ENCODE data around the gene IL17RC.
"Not testable (repeated sequence)": the region's sequence is repeated elsewhere in the genome, so short reads cannot be mapped to it uniquely, and the experiment has no call there.

IL17RC gene

DNA sequence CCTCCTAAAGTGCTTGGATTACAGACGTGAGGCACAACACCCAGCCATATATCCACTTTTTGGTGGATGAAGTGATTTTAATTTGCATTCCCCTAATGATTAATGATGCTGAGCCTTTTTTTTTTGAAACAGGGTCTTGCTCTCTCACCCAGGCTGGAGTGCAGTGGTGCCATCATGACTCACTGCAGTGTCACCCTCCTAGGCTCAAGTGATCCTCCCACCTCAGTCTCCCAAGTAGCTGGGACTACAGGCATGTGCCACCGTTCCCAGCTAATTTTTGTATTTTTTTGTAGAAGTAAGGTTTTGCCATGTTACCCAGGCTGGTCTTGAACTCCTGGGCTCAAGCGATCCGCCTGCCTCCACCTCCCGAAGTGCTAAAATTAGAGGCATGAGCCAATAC, 44.8 kb upstream of the IL17RC start:
- H3K4me1 ChIP-seq (ENCODE audit: control insufficient read depth in 1 of 2, insufficient read depth in 2 of 2, low read length in 2 of 2); DNase-seq; H3K27me3 ChIP-seq (ENCODE audit: insufficient read depth, low read length); H3K27ac ChIP-seq (ENCODE audit: low read depth, low read length); H3K79me1 ChIP-seq (ENCODE audit: low read length); H3K4me3 ChIP-seq (ENCODE audit: low read depth, low read length); H3K18ac ChIP-seq (ENCODE audit: low read length); H2AFZ ChIP-seq (ENCODE audit: insufficient read depth, low read length, poor library complexity); H2AK5ac ChIP-seq (ENCODE audit: low read length); H2BK120ac ChIP-seq (ENCODE audit: insufficient read depth, low read length, poor library complexity); H2BK12ac ChIP-seq (ENCODE audit: low read length); H3K79me2 ChIP-seq (ENCODE audit: control insufficient read depth, insufficient read depth, low read length, poor library complexity); H3K9ac ChIP-seq (ENCODE audit: low read length); H3K14ac ChIP-seq (ENCODE audit: low read length); H3K36me3 ChIP-seq (ENCODE audit: control insufficient read depth in 1 of 2, insufficient read depth in 2 of 2, low read length in 2 of 2); H4K8ac ChIP-seq (ENCODE audit: low read depth, low read length); H3K4ac ChIP-seq (ENCODE audit: low read depth, low read length); H4K91ac ChIP-seq (ENCODE audit: low read depth, low read length); H3K4me2 ChIP-seq (ENCODE audit: low read length); H4K12ac ChIP-seq (ENCODE audit: low read depth, low read length); H3K23ac ChIP-seq (ENCODE audit: low read length); H3K9me3 ChIP-seq (ENCODE audit: insufficient read depth, low read depth, low read length); H2BK5ac ChIP-seq (ENCODE audit: low read depth, low read length, poor library complexity): not testable (repeated sequence)
- WGBS (ENCODE audit: extremely low coverage, insufficient coverage, insufficient read length) = no CpG with 5 or more reads among the region's 5 CpGs

DNA sequence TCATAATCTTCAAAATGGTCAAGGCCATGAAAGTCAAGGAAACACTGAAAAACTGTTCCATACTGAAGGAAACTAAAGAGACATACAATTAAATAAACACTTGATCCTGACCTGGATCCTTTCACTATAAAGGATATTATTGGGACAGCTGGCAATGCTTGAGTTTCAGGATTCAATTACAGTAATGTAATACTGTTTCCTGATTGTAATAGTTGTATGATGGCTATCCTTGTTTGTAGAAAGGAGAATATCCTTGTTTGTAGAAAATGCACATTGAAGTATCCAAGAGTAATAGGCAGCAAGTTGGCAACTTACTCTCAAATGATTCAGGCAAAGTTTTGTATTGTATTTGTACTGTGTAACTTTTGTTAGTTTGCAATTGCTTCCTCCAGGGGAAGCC, 41.5 kb upstream of the IL17RC start:
- H2BK12ac ChIP-seq (ENCODE audit: low read length) = no peak overlapping the region
- H3K79me1 ChIP-seq (ENCODE audit: low read length) = peaks cover 1% of the 10 kb centered on the region
- no peak overlapping the region for H3K18ac ChIP-seq (ENCODE audit: low read length)
- H3K9me3 ChIP-seq (ENCODE audit: insufficient read depth, low read depth, low read length) = no peaks in the 10 kb centered on the region
- H3K14ac ChIP-seq (ENCODE audit: low read length) = no peak overlapping the region
- DNase-seq = no peak
- H3K4me3 ChIP-seq (ENCODE audit: low read depth, low read length) = no peak overlapping the region
- H2AFZ ChIP-seq (ENCODE audit: insufficient read depth, low read length, poor library complexity) = no peak overlapping the region
- no peaks in the 10 kb centered on the region for H3K27me3 ChIP-seq (ENCODE audit: insufficient read depth, low read length)
- no peak overlapping the region for H4K8ac ChIP-seq (ENCODE audit: low read depth, low read length)
- H2AK5ac ChIP-seq (ENCODE audit: low read length) = no peak overlapping the region
- H3K4ac ChIP-seq (ENCODE audit: low read depth, low read length) = no peak overlapping the region
- no peak overlapping the region for H4K12ac ChIP-seq (ENCODE audit: low read depth, low read length)
- no peak overlapping the region for H3K9ac ChIP-seq (ENCODE audit: low read length)
- H2BK5ac ChIP-seq (ENCODE audit: low read depth, low read length, poor library complexity) = no peak overlapping the region
- H3K36me3 ChIP-seq (ENCODE audit: control insufficient read depth in 1 of 2, insufficient read depth in 2 of 2, low read length in 2 of 2) = no peaks in the 10 kb centered on the region
- H3K23ac ChIP-seq (ENCODE audit: low read length) = no peak overlapping the region
- H3K79me2 ChIP-seq (ENCODE audit: control insufficient read depth, insufficient read depth, low read length, poor library complexity) = no peaks in the 10 kb centered on the region
- H4K91ac ChIP-seq (ENCODE audit: low read depth, low read length) = no peak overlapping the region
- no peaks in the 10 kb centered on the region for H3K4me1 ChIP-seq (ENCODE audit: control insufficient read depth in 1 of 2, insufficient read depth in 2 of 2, low read length in 2 of 2)
- H2BK120ac ChIP-seq (ENCODE audit: insufficient read depth, low read length, poor library complexity) = no peak overlapping the region
- no peak overlapping the region for H3K4me2 ChIP-seq (ENCODE audit: low read length)
- H3K27ac ChIP-seq (ENCODE audit: low read depth, low read length) = no peak overlapping the region

DNA sequence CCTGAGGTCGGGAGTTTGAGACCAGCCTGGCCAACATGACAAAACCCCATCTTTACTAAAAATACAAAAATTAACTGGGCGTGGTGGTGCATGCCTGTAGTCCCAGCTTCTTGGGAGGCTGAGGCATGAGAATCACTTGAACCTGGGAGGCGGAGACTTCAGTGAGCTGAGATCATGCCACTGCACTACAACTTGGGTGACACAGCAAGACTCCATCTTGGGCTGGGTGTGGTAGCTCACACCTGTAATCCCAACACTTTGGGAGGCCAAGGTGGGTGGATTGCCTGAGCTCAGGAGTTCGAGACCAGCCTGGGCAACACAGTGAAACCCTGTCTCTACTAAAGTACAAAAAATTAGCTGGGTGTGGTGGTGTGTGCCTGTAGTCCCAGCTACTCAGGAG, 40.6 kb upstream of the IL17RC start:
- not testable (repeated sequence) for H3K4me1 ChIP-seq (ENCODE audit: control insufficient read depth in 1 of 2, insufficient read depth in 2 of 2, low read length in 2 of 2); H3K4ac ChIP-seq (ENCODE audit: low read depth, low read length); H4K91ac ChIP-seq (ENCODE audit: low read depth, low read length); H3K36me3 ChIP-seq (ENCODE audit: control insufficient read depth in 1 of 2, insufficient read depth in 2 of 2, low read length in 2 of 2); H2AFZ ChIP-seq (ENCODE audit: insufficient read depth, low read length, poor library complexity); H4K8ac ChIP-seq (ENCODE audit: low read depth, low read length); H3K27me3 ChIP-seq (ENCODE audit: insufficient read depth, low read length); H4K12ac ChIP-seq (ENCODE audit: low read depth, low read length); H3K9me3 ChIP-seq (ENCODE audit: insufficient read depth, low read depth, low read length); H2BK120ac ChIP-seq (ENCODE audit: insufficient read depth, low read length, poor library complexity); H3K4me3 ChIP-seq (ENCODE audit: low read depth, low read length); H3K18ac ChIP-seq (ENCODE audit: low read length); H3K23ac ChIP-seq (ENCODE audit: low read length); H3K79me1 ChIP-seq (ENCODE audit: low read length); H3K27ac ChIP-seq (ENCODE audit: low read depth, low read length); H2AK5ac ChIP-seq (ENCODE audit: low read length); H3K14ac ChIP-seq (ENCODE audit: low read length); H2BK12ac ChIP-seq (ENCODE audit: low read length); H3K4me2 ChIP-seq (ENCODE audit: low read length); H3K9ac ChIP-seq (ENCODE audit: low read length); DNase-seq; H2BK5ac ChIP-seq (ENCODE audit: low read depth, low read length, poor library complexity); H3K79me2 ChIP-seq (ENCODE audit: control insufficient read depth, insufficient read depth, low read length, poor library complexity)
- no CpG with 5 or more reads among the region's 4 CpGs for WGBS (ENCODE audit: extremely low coverage, insufficient coverage, insufficient read length)

DNA sequence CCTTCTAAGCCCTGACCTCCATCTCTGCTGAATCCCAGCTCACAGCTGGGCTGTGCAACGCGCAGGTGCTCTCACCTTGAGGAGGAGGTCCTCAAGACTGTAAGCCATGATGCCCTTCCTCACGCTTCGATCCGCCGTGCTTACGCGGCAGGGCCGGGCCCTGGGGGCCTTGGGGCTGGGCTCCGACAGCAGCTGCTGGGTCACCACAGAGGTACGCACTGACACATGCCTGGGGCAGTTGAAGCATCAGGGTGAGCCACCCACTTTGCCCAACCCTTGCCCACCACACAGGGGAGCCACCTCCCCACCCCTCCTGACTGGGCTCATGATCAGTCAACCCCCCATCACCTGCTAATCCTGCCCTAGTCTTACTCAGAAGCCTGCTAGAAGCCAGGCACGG, 39.9 kb upstream of the IL17RC start:
- Histone ChIP-seq H3K9me3 (ENCODE audit: insufficient read depth, low read depth, low read length) (no peaks in the 10 kb centered on the region), H4K12ac (ENCODE audit: low read depth, low read length) (no peak overlapping the region), H4K91ac (ENCODE audit: low read depth, low read length) (no peak overlapping the region), H3K9ac (ENCODE audit: low read length) (no peak overlapping the region), H3K14ac (ENCODE audit: low read length) (no peak overlapping the region), H3K79me2 (ENCODE audit: control insufficient read depth, insufficient read depth, low read length, poor library complexity) (no peaks in the 10 kb centered on the region), H3K4me3 (ENCODE audit: low read depth, low read length) (no peak overlapping the region), H3K36me3 (ENCODE audit: control insufficient read depth in 1 of 2, insufficient read depth in 2 of 2, low read length in 2 of 2) (no peaks in the 10 kb centered on the region), H3K23ac (ENCODE audit: low read length) (no peak overlapping the region), H2BK12ac (ENCODE audit: low read length) (no peak overlapping the region), H3K4ac (ENCODE audit: low read depth, low read length) (no peak overlapping the region), H3K4me2 (ENCODE audit: low read length) (no peak overlapping the region), H2BK120ac (ENCODE audit: insufficient read depth, low read length, poor library complexity) (no peak overlapping the region), H4K8ac (ENCODE audit: low read depth, low read length) (no peak overlapping the region), H2BK5ac (ENCODE audit: low read depth, low read length, poor library complexity) (no peak overlapping the region), H3K4me1 (ENCODE audit: control insufficient read depth in 1 of 2, insufficient read depth in 2 of 2, low read length in 2 of 2) (no peaks in the 10 kb centered on the region), H3K18ac (ENCODE audit: low read length) (no peak overlapping the region), H2AK5ac (ENCODE audit: low read length) (no peak overlapping the region), H3K27me3 (ENCODE audit: insufficient read depth, low read length) (no peaks in the 10 kb centered on the region), H3K79me1 (ENCODE audit: low read length) (peaks cover 1% of the 10 kb centered on the region), H3K27ac (ENCODE audit: low read depth, low read length) (no peak overlapping the region), H2AFZ (ENCODE audit: insufficient read depth, low read length, poor library complexity) (no peak overlapping the region)
- no CpG with 5 or more reads among the region's 12 CpGs for WGBS (ENCODE audit: extremely low coverage, insufficient coverage, insufficient read length)
- peak; percentile 80 to 85 for DNase-seq

DNA sequence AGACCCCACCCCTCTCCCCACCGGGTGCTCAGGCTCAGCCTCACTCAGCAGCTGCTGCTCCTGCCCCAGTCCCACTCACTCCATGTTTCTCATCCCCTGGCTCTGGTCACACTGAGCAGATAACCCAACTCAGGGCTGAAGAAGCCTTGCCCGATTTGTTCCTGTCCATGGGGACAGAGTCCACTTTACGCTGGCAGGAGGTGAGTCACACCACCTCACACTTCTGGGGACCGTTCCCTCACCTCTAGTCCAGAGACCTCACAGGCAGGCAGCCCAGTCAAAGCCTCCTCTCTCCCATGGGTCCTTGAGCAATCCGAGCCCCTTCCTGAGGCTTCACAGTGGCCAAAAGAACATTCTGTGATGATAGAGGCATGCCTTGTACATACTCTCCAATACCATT, 38.2 kb upstream of the IL17RC start:
- no peaks in the 10 kb centered on the region for H3K27me3 ChIP-seq (ENCODE audit: insufficient read depth, low read length)
- H2AK5ac ChIP-seq (ENCODE audit: low read length) = no peak overlapping the region
- H3K4me3 ChIP-seq (ENCODE audit: low read depth, low read length) = no peak overlapping the region
- H3K23ac ChIP-seq (ENCODE audit: low read length) = no peak overlapping the region
- no peaks in the 10 kb centered on the region for H3K9me3 ChIP-seq (ENCODE audit: insufficient read depth, low read depth, low read length)
- H4K91ac ChIP-seq (ENCODE audit: low read depth, low read length) = no peak overlapping the region
- no peak overlapping the region for H3K18ac ChIP-seq (ENCODE audit: low read length)
- no peaks in the 10 kb centered on the region for H3K79me2 ChIP-seq (ENCODE audit: control insufficient read depth, insufficient read depth, low read length, poor library complexity)
- no peaks in the 10 kb centered on the region for H3K36me3 ChIP-seq (ENCODE audit: control insufficient read depth in 1 of 2, insufficient read depth in 2 of 2, low read length in 2 of 2)
- no peak overlapping the region for H4K12ac ChIP-seq (ENCODE audit: low read depth, low read length)
- H3K27ac ChIP-seq (ENCODE audit: low read depth, low read length) = no peak overlapping the region
- no peak overlapping the region for H2BK12ac ChIP-seq (ENCODE audit: low read length)
- WGBS (ENCODE audit: extremely low coverage, insufficient coverage, insufficient read length) = no CpG with 5 or more reads among the region's 5 CpGs
- no peak for DNase-seq
- H3K4me2 ChIP-seq (ENCODE audit: low read length) = no peak overlapping the region
- H4K8ac ChIP-seq (ENCODE audit: low read depth, low read length) = no peak overlapping the region
- no peak overlapping the region for H3K9ac ChIP-seq (ENCODE audit: low read length)
- H3K4ac ChIP-seq (ENCODE audit: low read depth, low read length) = no peak overlapping the region
- peaks cover 0 to 1% of the 10 kb centered on the region in 2 experiments for H3K4me1 ChIP-seq (ENCODE audit: control insufficient read depth in 1 of 2, insufficient read depth in 2 of 2, low read length in 2 of 2)
- H2BK120ac ChIP-seq (ENCODE audit: insufficient read depth, low read length, poor library complexity) = no peak overlapping the region
- H2AFZ ChIP-seq (ENCODE audit: insufficient read depth, low read length, poor library complexity) = no peak overlapping the region
- H3K79me1 ChIP-seq (ENCODE audit: low read length) = no peaks in the 10 kb centered on the region
- H3K14ac ChIP-seq (ENCODE audit: low read length) = no peak overlapping the region
- no peak overlapping the region for H2BK5ac ChIP-seq (ENCODE audit: low read depth, low read length, poor library complexity)

All from trophoblast cell (in vitro differentiated cells and primary cell).